ENCODE results near the gene TSHZ2. TPM values are rescaled to one million over a fixed set of nuclear protein-coding genes. Genes with fewer than 3 reads are reported as not detected.
"Not testable (repeated sequence)": the region's sequence is repeated elsewhere in the genome, so short reads cannot be mapped to it uniquely, and the experiment has no call there.

TSHZ2 gene
- total and polyA plus RNA-seq, 4 donors, result 0.93 to 8.8 (median 3.8) TPM

- DNase-seq (no peak), ATAC-seq (ENCODE audit: insufficient read depth, low FRiP score) (no peak)
- Histone ChIP-seq H3K36me3 (ENCODE audit: control insufficient read depth in 4 of 4, insufficient read depth in 4 of 4, low read length in 4 of 4) (no peaks in the 10 kb centered on the region), H3K27ac (ENCODE audit: low read depth in 1 of 2, low read length in 1 of 2) (no peak overlapping the region), H3K27me3 (ENCODE audit: control insufficient read depth in 3 of 3, insufficient read depth in 3 of 3, low read length in 2 of 3) (no peaks in the 10 kb centered on the region), H3K9ac (ENCODE audit: insufficient read depth in 1 of 2, low read length in 2 of 2) (no peak overlapping the region), H3K4me1 (ENCODE audit: control insufficient read depth in 5 of 5, insufficient read depth in 5 of 5, low read length in 5 of 5) (no peaks in the 10 kb centered on the region), H3K9me3 (ENCODE audit: control insufficient read depth in 4 of 4, insufficient read depth in 3 of 4, low read length in 3 of 4) (peaks cover 0 to 1% (median 0%) of the 10 kb centered on the region in 4 donors), H3K4me3 (no peak overlapping the region)
- TF ChIP-seq CTCF (IDR thresholded peaks at IDR 0.05; ENCODE audit: control extremely low read depth, extremely low read depth), result no peak
- 84 to 88% methylated on average over 7 of the region's 7 CpGs for WGBS, 2 donors
These were observed 531.4 kb downstream of the TSHZ2 start for GRCh38 chr20:53503517-53503919.

- WGBS, 2 donors, result 77 to 90% methylated on average over 13 to 18 of the region's 19 CpGs
- not testable (repeated sequence) for H3K4me1 ChIP-seq (ENCODE audit: control insufficient read depth in 5 of 5, insufficient read depth in 5 of 5, low read length in 5 of 5); H3K4me3 ChIP-seq
These were observed 531.9 kb downstream of the TSHZ2 start for GRCh38 chr20:53504106-53504505.

GRCh38 chr20:53510262-53510661, 538.1 kb downstream of the TSHZ2 start:
- no peak for ATAC-seq (ENCODE audit: insufficient read depth, low FRiP score)
- H3K4me3 ChIP-seq, result no peak overlapping the region
- peaks cover 0 to 4% (median 0%) of the 10 kb centered on the region in 5 donors for H3K4me1 ChIP-seq (ENCODE audit: control insufficient read depth in 5 of 5, insufficient read depth in 5 of 5, low read length in 5 of 5)
- DNase-seq, result peak in 1 of 3 donors; percentile 40
- H3K27ac ChIP-seq (ENCODE audit: low read depth in 1 of 2, low read length in 1 of 2), result no peak overlapping the region
- H3K36me3 ChIP-seq (ENCODE audit: control insufficient read depth in 4 of 4, insufficient read depth in 4 of 4, low read length in 4 of 4), result no peaks in the 10 kb centered on the region
- H3K9ac ChIP-seq (ENCODE audit: insufficient read depth in 1 of 2, low read length in 2 of 2), result no peak overlapping the region
- TF ChIP-seq CTCF (IDR thresholded peaks at IDR 0.05; ENCODE audit: control extremely low read depth, extremely low read depth), result no peak
- WGBS, 2 donors, result 71 to 77% methylated on average over 9 of the region's 9 CpGs
- peaks cover 0 to 4% (median 1%) of the 10 kb centered on the region in 4 donors for H3K9me3 ChIP-seq (ENCODE audit: control insufficient read depth in 4 of 4, insufficient read depth in 3 of 4, low read length in 3 of 4)
- H3K27me3 ChIP-seq (ENCODE audit: control insufficient read depth in 3 of 3, insufficient read depth in 3 of 3, low read length in 2 of 3), result no peaks in the 10 kb centered on the region

More at GRCh38 chr20:53504106-53504505, 531.9 kb downstream of the TSHZ2 start:
- H3K9me3 ChIP-seq (ENCODE audit: control insufficient read depth in 4 of 4, insufficient read depth in 3 of 4, low read length in 3 of 4); H3K9ac ChIP-seq (ENCODE audit: insufficient read depth in 1 of 2, low read length in 2 of 2); H3K36me3 ChIP-seq (ENCODE audit: control insufficient read depth in 4 of 4, insufficient read depth in 4 of 4, low read length in 4 of 4); DNase-seq; ATAC-seq (ENCODE audit: insufficient read depth, low FRiP score); H3K27ac ChIP-seq (ENCODE audit: low read depth in 1 of 2, low read length in 1 of 2); H3K27me3 ChIP-seq (ENCODE audit: control insufficient read depth in 3 of 3, insufficient read depth in 3 of 3, low read length in 2 of 3): not testable (repeated sequence)

GRCh38 chr20:53510704-53511103, 538.5 kb downstream of the TSHZ2 start:
- Histone ChIP-seq H3K9me3 (ENCODE audit: control insufficient read depth in 4 of 4, insufficient read depth in 3 of 4, low read length in 3 of 4) (peaks cover 0 to 4% (median 1%) of the 10 kb centered on the region in 4 donors), H3K27ac (ENCODE audit: low read depth in 1 of 2, low read length in 1 of 2) (no peak overlapping the region), H3K36me3 (ENCODE audit: control insufficient read depth in 4 of 4, insufficient read depth in 4 of 4, low read length in 4 of 4) (no peaks in the 10 kb centered on the region), H3K9ac (ENCODE audit: insufficient read depth in 1 of 2, low read length in 2 of 2) (no peak overlapping the region), H3K4me1 (ENCODE audit: control insufficient read depth in 5 of 5, insufficient read depth in 5 of 5, low read length in 5 of 5) (peaks cover 0 to 4% (median 0%) of the 10 kb centered on the region in 5 donors), H3K4me3 (no peak overlapping the region), H3K27me3 (ENCODE audit: control insufficient read depth in 3 of 3, insufficient read depth in 3 of 3, low read length in 2 of 3) (no peaks in the 10 kb centered on the region)
- WGBS, 2 donors, result 80 to 90% methylated on average over 8 of the region's 8 CpGs
- ATAC-seq (ENCODE audit: insufficient read depth, low FRiP score) (no peak), DNase-seq (no peak)
- TF ChIP-seq CTCF (IDR thresholded peaks at IDR 0.05; ENCODE audit: control extremely low read depth, extremely low read depth), result no peak
